Measurements from ENCODE around the gene ULK4.
"Not testable (repeated sequence)": the region's sequence is repeated elsewhere in the genome, so short reads cannot be mapped to it uniquely, and the experiment has no call there.

- TF ChIP-seq TRIM24 (IDR thresholded peaks at IDR 0.05); NR2F6 (CRISPR knock-in tag; IDR thresholded peaks at IDR 0.05): not testable (repeated sequence)
These were observed 101.4 kb downstream of the ULK4 start for GRCh38 chr3:41860489-41860888.

All from K562 (cell line).